GM19025 (cell line): ENCODE results near the gene GRIK4.
"Not testable (repeated sequence)": the region's sequence is repeated elsewhere in the genome, so short reads cannot be mapped to it uniquely, and the experiment has no call there.

Experiments used
- ATAC-seq: cut with Tn5 transposase; IDR thresholded peaks from one replicate; pipeline ENCODE4 v1.9.1; 2021; ENCODE audit warnings: mild to moderate bottlenecking, low read depth, moderate library complexity; ENCODE audit not compliant: unreplicated experiment

The GRIK4 gene

GRCh38 chr11:120511116-120511819, at the start of gene GRIK4:
Gene GRIK4, plus strand, starts transcription at chr11:120511748. Its CDS starts 148,571 bp downstream, at chr11:120660319.
- ATAC-seq = peak; percentile 84

- ATAC-seq = no peak
Measured at GRCh38 chr11:120462825-120463224, 48.7 kb upstream of the GRIK4 start.

- no peak for ATAC-seq
Measured at GRCh38 chr11:120465921-120466534, 45.5 kb upstream of the GRIK4 start.

GRCh38 chr11:120467627-120468026, 43.9 kb upstream of the GRIK4 start:
- no peak for ATAC-seq

- ATAC-seq = no peak
Measured at GRCh38 chr11:120471131-120471530, 40.4 kb upstream of the GRIK4 start.

GRCh38 chr11:120471994-120472393, 39.6 kb upstream of the GRIK4 start:
- no peak for ATAC-seq

GRCh38 chr11:120473503-120473902, 38.0 kb upstream of the GRIK4 start:
- ATAC-seq = no peak

GRCh38 chr11:120482149-120482548, 29.4 kb upstream of the GRIK4 start:
- no peak for ATAC-seq

GRCh38 chr11:120484722-120485121, 26.8 kb upstream of the GRIK4 start:
- no peak for ATAC-seq

GRCh38 chr11:120486138-120486537, 25.4 kb upstream of the GRIK4 start:
- ATAC-seq = no peak

GRCh38 chr11:120489799-120490198, 21.7 kb upstream of the GRIK4 start:
- no peak for ATAC-seq

- ATAC-seq = no peak
Measured at GRCh38 chr11:120492486-120492885, 19.1 kb upstream of the GRIK4 start.

- no peak for ATAC-seq
Measured at GRCh38 chr11:120494595-120494994, 17.0 kb upstream of the GRIK4 start.

- no peak for ATAC-seq
Measured at GRCh38 chr11:120499088-120499487, 12.5 kb upstream of the GRIK4 start.

- ATAC-seq = no peak
Measured at GRCh38 chr11:120499859-120500258, 11.7 kb upstream of the GRIK4 start.

- ATAC-seq = no peak
Measured at GRCh38 chr11:120500414-120501071, 11.0 kb upstream of the GRIK4 start.

- no peak for ATAC-seq
Measured at GRCh38 chr11:120501440-120501839, 10.1 kb upstream of the GRIK4 start.

- ATAC-seq = no peak
Measured at GRCh38 chr11:120501976-120502755, 9.4 kb upstream of the GRIK4 start.

GRCh38 chr11:120503529-120503928, 8.0 kb upstream of the GRIK4 start:
- not testable (repeated sequence) for ATAC-seq

- ATAC-seq = no peak
Measured at GRCh38 chr11:120505801-120506425, 5.6 kb upstream of the GRIK4 start.
